AG20443 (cell line): ENCODE data around the gene FAM120B.

Experiments used
- DNase-seq: peaks from one replicate; pipeline ENCODE4 v3.0.0; 2012; ENCODE audit warnings: low spot score, mixed read lengths

Gene FAM120B

GRCh38 chr6:170286934-170287265 lies 19.7 kb upstream of the FAM120B start:
- DNase-seq: no peak

GRCh38 chr6:170287371-170287876 lies 19.1 kb upstream of the FAM120B start:
- DNase-seq: no peak

- no peak for DNase-seq
These were observed 18.4 kb upstream of the FAM120B start for GRCh38 chr6:170288091-170288631.

- no peak for DNase-seq
These were observed 17.7 kb upstream of the FAM120B start for GRCh38 chr6:170288852-170289179.

- no peak for DNase-seq
These were observed 17.2 kb upstream of the FAM120B start for GRCh38 chr6:170289180-170289931.

- no peak for DNase-seq
These were observed 16.6 kb upstream of the FAM120B start for GRCh38 chr6:170289951-170290295.

GRCh38 chr6:170290296-170291128 lies 16.0 kb upstream of the FAM120B start, which contains the start of gene DLL1:
Gene DLL1, minus strand, starts transcription at chr6:170291078. Its CDS starts 939 bp downstream, at chr6:170290139.
- DNase-seq: peak; percentile 75

- peak; percentile 41 for DNase-seq
These were observed 15.1 kb upstream of the FAM120B start for GRCh38 chr6:170291271-170292110.

GRCh38 chr6:170292111-170292406 lies 14.5 kb upstream of the FAM120B start:
- no peak for DNase-seq

GRCh38 chr6:170292407-170293158 lies 14.0 kb upstream of the FAM120B start:
- DNase-seq: no peak

GRCh38 chr6:170293341-170294231 lies 13.0 kb upstream of the FAM120B start:
- DNase-seq: no peak

GRCh38 chr6:170294298-170294730 lies 12.2 kb upstream of the FAM120B start:
- DNase-seq: no peak

GRCh38 chr6:170294813-170295509 lies 11.6 kb upstream of the FAM120B start:
- DNase-seq: no peak

- DNase-seq: peak; percentile 61
These were observed 10.8 kb upstream of the FAM120B start for GRCh38 chr6:170295510-170296422.

- no peak for DNase-seq
These were observed 10.2 kb upstream of the FAM120B start for GRCh38 chr6:170296423-170296745.

GRCh38 chr6:170296746-170297575 lies 9.6 kb upstream of the FAM120B start:
- DNase-seq: no peak

- no peak for DNase-seq
These were observed 8.8 kb upstream of the FAM120B start for GRCh38 chr6:170297576-170298330.
